Activated CD4-positive, alpha-beta T cell treated with anti-CD3 and anti-CD28 coated beads for 36 hours (primary cell): ENCODE results near the gene SKIDA1. TPM values are rescaled to one million over a fixed set of nuclear protein-coding genes. Genes with fewer than 3 reads are reported as not detected.

Experiments used
- ATAC-seq: fragments of 200-7000 bp; cut with Tn5 transposase; one replicate; pipeline ENCODE4 v1.10.0; 2021; ENCODE audit warnings: mild to moderate bottlenecking, moderate library complexity
- CTCF ChIA-PET: fragments of 350-600 bp; sonication (Branson Sonifier 250); formaldehyde crosslinking; loops from one replicate; lab custom pipeline; 2021; ENCODE audit warnings: antibody characterized with exemption; lab: Charles Lee
- POLR2A ChIA-PET: fragments of 350-600 bp; sonication (Branson Sonifier 250); formaldehyde crosslinking; loops from one replicate; lab custom pipeline; 2021; ENCODE audit warnings: antibody characterized with exemption, inconsistent platforms; lab: Charles Lee
- DNase-seq: peaks from one replicate; pipeline ENCODE4 v3.0.0-alpha.2; 2020
- H3K27ac Mint-ChIP-seq: one replicate; pipeline ENCODE4 v1.8.0; 2021; ENCODE audit warnings: mixed read lengths
- H3K27me3 Mint-ChIP-seq: one replicate; pipeline ENCODE4 v1.8.0; 2021; ENCODE audit warnings: mixed read lengths
- H3K36me3 Mint-ChIP-seq: one replicate; pipeline ENCODE4 v1.8.0; 2021; ENCODE audit warnings: low read depth, mixed read lengths
- H3K4me1 Mint-ChIP-seq: one replicate; pipeline ENCODE4 v1.8.0; 2021; ENCODE audit warnings: mixed read lengths
- H3K4me3 Mint-ChIP-seq: one replicate; pipeline ENCODE4 v1.8.0; 2021; ENCODE audit warnings: mild to moderate bottlenecking, moderate library complexity, mixed read lengths
- H3K9me3 Mint-ChIP-seq: one replicate; pipeline ENCODE4 v1.8.0; 2021; ENCODE audit warnings: low read depth, mixed read lengths
- intact Hi-C, 2 experiments: fragments of 100-400 bp; cut with DNase I in 1 of 2; cut with micrococcal nuclease in 1 of 2; formaldehyde crosslinking; loops; one replicate each; pipeline versions ENCODE4 v1.14.2 to v1.15.1; 2022 to 2024; cut with DNase I, micrococcal nuclease
- total RNA-seq, 2 experiments: library from RNA; stranded (reverse); gene quantifications; one replicate each; pipeline ENCODE4 v1.2.3, GENCODE V29; 2021

Gene SKIDA1
- total RNA-seq, 2 experiments from 2014 or later = 0.32 to 0.54 TPM

- no peak overlapping the region for H3K4me3 Mint-ChIP-seq
- no peaks in the 10 kb centered on the region for H3K4me1 Mint-ChIP-seq
- DNase-seq (no peak), ATAC-seq (no peak)
- no peaks in the 10 kb centered on the region for H3K36me3 Mint-ChIP-seq
- no peaks in the 10 kb centered on the region for H3K9me3 Mint-ChIP-seq
- ChIA-PET CTCF (interaction anchor here (0.7 to 1.1 kb wide), 4 partner anchors 9 to 12 kb away, joined by 3 read pairs; no protein-coding TSS in a partner anchor), POLR2A (interaction anchor here (0.6 kb wide), 1 partner anchor 721 kb away, joined by 5 read pairs; no protein-coding TSS in a partner anchor)
- intact Hi-C loops = no loop called here
- H3K27me3 Mint-ChIP-seq = peaks cover 31% of the 10 kb centered on the region
- H3K27ac Mint-ChIP-seq = no peak overlapping the region
Measured at GRCh38 chr10:21509341-21510240, 15.9 kb downstream of the SKIDA1 start.

- H3K36me3 Mint-ChIP-seq = no peaks in the 10 kb centered on the region
- no peak overlapping the region for H3K27ac Mint-ChIP-seq
- no peak overlapping the region for H3K4me3 Mint-ChIP-seq
- intact Hi-C loops = no loop called here
- POLR2A ChIA-PET = interaction anchor here (0.6 kb wide), 1 partner anchor 721 kb away, joined by 5 read pairs; no protein-coding TSS in a partner anchor
- CTCF ChIA-PET = interaction anchor here (1.1 kb wide), 1 partner anchor 11 kb away, joined by 3 read pairs; no protein-coding TSS in a partner anchor
- H3K4me1 Mint-ChIP-seq = no peaks in the 10 kb centered on the region
- H3K27me3 Mint-ChIP-seq = peaks cover 31% of the 10 kb centered on the region
- ATAC-seq (no peak), DNase-seq (no peak)
- H3K9me3 Mint-ChIP-seq = no peaks in the 10 kb centered on the region
Measured at GRCh38 chr10:21508706-21509331, 16.7 kb downstream of the SKIDA1 start.

- ChIA-PET POLR2A (interaction anchor here (0.5 kb wide), 1 partner anchor 306 kb away, joined by 6 read pairs; no protein-coding TSS in a partner anchor), CTCF (interaction anchor here (1.1 kb wide), 1 partner anchor 18 kb away, joined by 3 read pairs; the partner anchor contains the start of gene SKIDA1)
- peaks cover 24% of the 10 kb centered on the region for H3K27me3 Mint-ChIP-seq
- no peak for DNase-seq
- no peaks in the 10 kb centered on the region for H3K36me3 Mint-ChIP-seq
- no peaks in the 10 kb centered on the region for H3K9me3 Mint-ChIP-seq
- no peak overlapping the region for H3K4me3 Mint-ChIP-seq
- H3K27ac Mint-ChIP-seq = no peak overlapping the region
- intact Hi-C loops = no loop called here
- ATAC-seq = no peak
- H3K4me1 Mint-ChIP-seq = no peaks in the 10 kb centered on the region
Measured at GRCh38 chr10:21507150-21507549, 18.3 kb downstream of the SKIDA1 start.

GRCh38 chr10:21506351-21506750 is 19.1 kb downstream of the SKIDA1 start:
- H3K4me3 Mint-ChIP-seq = no peak overlapping the region
- no peaks in the 10 kb centered on the region for H3K4me1 Mint-ChIP-seq
- no peaks in the 10 kb centered on the region for H3K9me3 Mint-ChIP-seq
- intact Hi-C loops = no loop called here
- no peaks in the 10 kb centered on the region for H3K36me3 Mint-ChIP-seq
- CTCF ChIA-PET = interaction anchor here (0.6 kb wide), 1 partner anchor 503 kb away, joined by 4 read pairs; no protein-coding TSS in a partner anchor
- H3K27ac Mint-ChIP-seq = no peak overlapping the region
- peaks cover 24% of the 10 kb centered on the region for H3K27me3 Mint-ChIP-seq
- POLR2A ChIA-PET = no interaction called here
- no peak for DNase-seq
- ATAC-seq = no peak

- ATAC-seq (no peak), DNase-seq (no peak)
- no peaks in the 10 kb centered on the region for H3K4me1 Mint-ChIP-seq
- no peak overlapping the region for H3K27ac Mint-ChIP-seq
- POLR2A ChIA-PET = no interaction called here
- H3K27me3 Mint-ChIP-seq = peaks cover 25% of the 10 kb centered on the region
- no peaks in the 10 kb centered on the region for H3K9me3 Mint-ChIP-seq
- CTCF ChIA-PET = interaction anchor here (0.6 kb wide), 2 partner anchors 13 to 504 kb away, joined by 3 to 4 read pairs; no protein-coding TSS in a partner anchor
- intact Hi-C loops = no loop called here
- no peaks in the 10 kb centered on the region for H3K36me3 Mint-ChIP-seq
- H3K4me3 Mint-ChIP-seq = no peak overlapping the region
Measured at GRCh38 chr10:21505711-21506278, 19.7 kb downstream of the SKIDA1 start.

- ATAC-seq = no peak
- Mint-ChIP-seq H3K9me3 (no peaks in the 10 kb centered on the region), H3K27me3 (peaks cover 30% of the 10 kb centered on the region), H3K4me3 (no peak overlapping the region), H3K4me1 (peaks cover 3% of the 10 kb centered on the region), H3K36me3 (no peaks in the 10 kb centered on the region), H3K27ac (no peak overlapping the region)
- ChIA-PET POLR2A (no interaction called here), CTCF (no interaction called here)
- intact Hi-C loops = no loop called here
- no peak for DNase-seq
Measured at GRCh38 chr10:21503542-21503941, 21.9 kb downstream of the SKIDA1 start.

GRCh38 chr10:21502348-21502740 is 23.1 kb downstream of the SKIDA1 start:
- Mint-ChIP-seq H3K4me1 (peaks cover 6% of the 10 kb centered on the region), H3K36me3 (no peaks in the 10 kb centered on the region), H3K27me3 (peaks cover 42% of the 10 kb centered on the region), H3K9me3 (no peaks in the 10 kb centered on the region), H3K4me3 (no peak overlapping the region), H3K27ac (no peak overlapping the region)
- POLR2A ChIA-PET = interaction anchor here (0.7 kb wide), 1 partner anchor 69 kb away, joined by 5 read pairs; no protein-coding TSS in a partner anchor
- intact Hi-C loops = no loop called here
- DNase-seq = no peak
- no peak for ATAC-seq
- CTCF ChIA-PET = no interaction called here

- Mint-ChIP-seq H3K27me3 (peaks cover 44% of the 10 kb centered on the region), H3K4me1 (peaks cover 6% of the 10 kb centered on the region), H3K27ac (no peak overlapping the region), H3K36me3 (no peaks in the 10 kb centered on the region), H3K9me3 (no peaks in the 10 kb centered on the region), H3K4me3 (no peak overlapping the region)
- CTCF ChIA-PET = interaction anchor here (0.6 to 1.5 kb wide), 3 partner anchors 13 to 1148 kb away, joined by 3 to 7 read pairs (median 4); no protein-coding TSS in a partner anchor
- POLR2A ChIA-PET = interaction anchor here (0.7 kb wide), 1 partner anchor 69 kb away, joined by 5 read pairs; no protein-coding TSS in a partner anchor
- ATAC-seq = no peak
- intact Hi-C loops = no loop called here
- no peak for DNase-seq
Measured at GRCh38 chr10:21501731-21502347, 23.6 kb downstream of the SKIDA1 start.

- Mint-ChIP-seq H3K9me3 (no peaks in the 10 kb centered on the region), H3K4me3 (no peak overlapping the region), H3K27me3 (peaks cover 41% of the 10 kb centered on the region), H3K27ac (no peak overlapping the region), H3K4me1 (peaks cover 6% of the 10 kb centered on the region), H3K36me3 (no peaks in the 10 kb centered on the region)
- ChIA-PET CTCF (interaction anchor here (0.8 to 1.5 kb wide), 4 partner anchors 9 to 1148 kb away, joined by 3 to 7 read pairs (median 4); no protein-coding TSS in a partner anchor), POLR2A (no interaction called here)
- intact Hi-C loops = no loop called here
- ATAC-seq = no peak
- no peak for DNase-seq
Measured at GRCh38 chr10:21501091-21501490, 24.4 kb downstream of the SKIDA1 start.

- Mint-ChIP-seq H3K27me3 (peaks cover 38% of the 10 kb centered on the region), H3K9me3 (no peaks in the 10 kb centered on the region)
- POLR2A ChIA-PET = no interaction called here
Measured at GRCh38 chr10:21500578-21500910, 24.9 kb downstream of the SKIDA1 start.

More at GRCh38 chr10:21500578-21500910, 24.9 kb downstream of the SKIDA1 start:
- DNase-seq (no peak), ATAC-seq (no peak)
- intact Hi-C loops = no loop called here
- CTCF ChIA-PET = interaction anchor here (0.7 to 1.5 kb wide), 4 partner anchors 9 to 64 kb away, joined by 3 to 7 read pairs (median 3); no protein-coding TSS in a partner anchor
- H3K36me3 Mint-ChIP-seq = no peaks in the 10 kb centered on the region
- peaks cover 7% of the 10 kb centered on the region for H3K4me1 Mint-ChIP-seq
- no peak overlapping the region for H3K27ac Mint-ChIP-seq
- no peak overlapping the region for H3K4me3 Mint-ChIP-seq
